NK-92 (cell line): ENCODE measurements around the gene AKNA.

Experiments
- DNase-seq: peaks from one replicate; lab custom pipeline; 2025; ENCODE audit not compliant: unreplicated experiment; lab: John Stamatoyannopoulos, UW

Gene AKNA

GRCh38 chr9:114397219-114397847 lies 9.6 kb upstream of the AKNA start:
- no peak for DNase-seq

- DNase-seq: no peak
These were observed 8.9 kb upstream of the AKNA start for GRCh38 chr9:114396558-114397218.

GRCh38 chr9:114395768-114396167 lies 8.0 kb upstream of the AKNA start:
- no peak for DNase-seq

GRCh38 chr9:114395334-114395617 lies 7.5 kb upstream of the AKNA start:
- DNase-seq: no peak

GRCh38 chr9:114394523-114395333 lies 6.9 kb upstream of the AKNA start:
- no peak for DNase-seq

GRCh38 chr9:114392749-114393112 lies 4.9 kb upstream of the AKNA start:
- DNase-seq: no peak

- no peak for DNase-seq
These were observed 3.2 kb upstream of the AKNA start for GRCh38 chr9:114390952-114391351.

- DNase-seq: no peak
These were observed 2.0 kb upstream of the AKNA start for GRCh38 chr9:114389612-114390368.

- no peak for DNase-seq
These were observed 1.1 kb upstream of the AKNA start for GRCh38 chr9:114388764-114389375.

GRCh38 chr9:114388357-114388682 lies 538 bp upstream of the AKNA start:
- no peak for DNase-seq

- no peak for DNase-seq
These were observed 699 bp downstream of the AKNA start for GRCh38 chr9:114386886-114387679.

GRCh38 chr9:114386361-114386885 lies 1.4 kb downstream of the AKNA start:
- DNase-seq: no peak

- peak; percentile 31 for DNase-seq
These were observed 2.2 kb downstream of the AKNA start for GRCh38 chr9:114385397-114386181.

GRCh38 chr9:114384836-114385396 lies 2.9 kb downstream of the AKNA start:
- no peak for DNase-seq

GRCh38 chr9:114384341-114384740 lies 3.4 kb downstream of the AKNA start:
- no peak for DNase-seq

GRCh38 chr9:114383521-114384231 lies 4.1 kb downstream of the AKNA start:
- no peak for DNase-seq

GRCh38 chr9:114382699-114383520 lies 4.9 kb downstream of the AKNA start:
- peak; percentile 26 for DNase-seq

GRCh38 chr9:114378883-114379282 lies 8.9 kb downstream of the AKNA start:
- DNase-seq: no peak
